IMR-90 (cell line): Measurements from ENCODE around the gene MINAR1.

Source experiments
- BHLHE40 ChIP-seq: fragments of 150-350 bp; IDR thresholded peaks from 2 replicates; pipeline ENCODE4 v1.6.1; 2016; ENCODE audit warnings: mild to moderate bottlenecking, low read depth, low read length
- CEBPB ChIP-seq: IDR thresholded peaks from 2 replicates; pipeline ENCODE4 v1.6.1; 2012; ENCODE audit warnings: low read depth, low read length, improper control_type of control experiment
- CTCF ChIP-seq: conservative IDR thresholded peaks from 2 replicates; pipeline ENCODE4 v1.5.1; 2012; ENCODE audit warnings: mild to moderate bottlenecking, low read depth, low read length, improper control_type of control experiment
- ELK1 ChIP-seq: fragments of 150-350 bp; IDR thresholded peaks from 2 replicates; pipeline ENCODE4 v1.6.1; 2016; ENCODE audit warnings: low read depth, mild to moderate bottlenecking, low read length, moderate library complexity, borderline replicate concordance
- FOS ChIP-seq: fragments of 150-350 bp; IDR thresholded peaks from 2 replicates; pipeline ENCODE4 v1.6.1; 2016; ENCODE audit warnings: low read depth, low read length
- MAZ ChIP-seq: IDR thresholded peaks from 2 replicates; pipeline ENCODE4 v1.6.1; 2012; ENCODE audit warnings: low read depth, mild to moderate bottlenecking, low read length, improper control_type of control experiment, moderate library complexity, borderline replicate concordance
- MXI1 ChIP-seq: IDR thresholded peaks from 2 replicates; pipeline ENCODE4 v1.6.1; 2012; ENCODE audit warnings: low read depth, mild to moderate bottlenecking, low read length, moderate library complexity, borderline replicate concordance
- NFE2L2 ChIP-seq: fragments of 150-350 bp; IDR thresholded peaks from 2 replicates; pipeline ENCODE4 v1.6.1; 2016; ENCODE audit warnings: low read depth, mild to moderate bottlenecking, low read length
- POLR2A ChIP-seq: IDR thresholded peaks from 2 replicates; pipeline ENCODE4 v1.6.1; 2012; ENCODE audit warnings: mild to moderate bottlenecking, low read depth, low read length
- RAD21 ChIP-seq: IDR thresholded peaks from 2 replicates; pipeline ENCODE4 v1.6.1; 2012; ENCODE audit warnings: low read length, improper control_type of control experiment
- RCOR1 ChIP-seq: IDR thresholded peaks from 2 replicates; pipeline ENCODE4 v1.6.1; 2012; ENCODE audit warnings: mild to moderate bottlenecking, low read length, improper control_type of control experiment; ENCODE audit not compliant: insufficient replicate concordance
- RFX5 ChIP-seq: IDR thresholded peaks from 2 replicates; pipeline ENCODE4 v1.8.0; 2012; ENCODE audit warnings: low read depth, mild to moderate bottlenecking, low read length, moderate library complexity
- USF2 ChIP-seq: fragments of 150-350 bp; IDR thresholded peaks from 2 replicates; pipeline ENCODE4 v1.6.1; 2017; ENCODE audit warnings: mild to moderate bottlenecking, antibody characterized with exemption, low read length, low read depth

GRCh38 chr15:79397269-79397910 is 34.7 kb upstream of the MINAR1 start:
- no peak for TF ChIP-seq CTCF
- no peak for TF ChIP-seq RFX5
- TF ChIP-seq POLR2A: no peak
- no peak for TF ChIP-seq ELK1
- TF ChIP-seq BHLHE40: no peak
- no peak for TF ChIP-seq MXI1
- no peak for TF ChIP-seq USF2
- TF ChIP-seq RAD21: no peak
- no peak for TF ChIP-seq RCOR1
- no peak for TF ChIP-seq CEBPB
- no peak for TF ChIP-seq FOS
- TF ChIP-seq NFE2L2: no peak
- no peak for TF ChIP-seq MAZ
